Mesodermal cell (in vitro differentiated cells): ENCODE results near the gene AP2A1.
A peak's percentile ranks its signal among the peaks of the same experiment; 100 is the strongest.

ENCODE experiments used
- H3K27ac ChIP-seq: 2 replicates; pipeline ENCODE4 v1.7.0; 2013; ENCODE audit warnings: mild to moderate bottlenecking, low read depth, low read length, moderate library complexity; ENCODE audit not compliant: severe bottlenecking
- H3K36me3 ChIP-seq: 2 replicates; pipeline ENCODE4 v1.7.1; 2013; ENCODE audit warnings: mild to moderate bottlenecking, low read length, moderate library complexity; ENCODE audit not compliant: control insufficient read depth, insufficient read depth
- H3K4me1 ChIP-seq: one replicate; pipeline ENCODE4 v1.7.1; 2013; ENCODE audit warnings: mild to moderate bottlenecking, low read length; ENCODE audit not compliant: insufficient read depth, control insufficient read depth, poor library complexity, severe bottlenecking
- H3K4me3 ChIP-seq: 2 replicates; pipeline ENCODE4 v1.7.0; 2013; ENCODE audit warnings: low read length, control low read depth, mild to moderate bottlenecking; ENCODE audit not compliant: insufficient read depth, poor library complexity, severe bottlenecking; ENCODE audit errors: extremely low read depth
- H3K9me3 ChIP-seq: 2 replicates; pipeline ENCODE4 v1.7.1; 2013; ENCODE audit warnings: mild to moderate bottlenecking, low read length, moderate library complexity; ENCODE audit not compliant: control insufficient read depth
- WGBS, 2 experiments: methylation state at CpG; one replicate each; pipeline ENCODE4 v1.1.5; 2013; ENCODE audit warnings: missing lambda C conversion rate in 2 of 2; ENCODE audit not compliant: insufficient coverage in 2 of 2; 5-methylcytosine and 5-hydroxymethylcytosine counted together

AP2A1 gene

GRCh38 chr19:49766007-49766929 is 533 bp upstream of the AP2A1 start:
- peaks cover 16% of the 10 kb centered on the region for H3K36me3 ChIP-seq
- peak overlapping the region; percentile 99 for H3K27ac ChIP-seq
- H3K4me3 ChIP-seq: peak overlapping the region; percentile 31
- H3K9me3 ChIP-seq: no peaks in the 10 kb centered on the region
- 1 to 2% methylated on average over 31 to 38 of the region's 53 CpGs for WGBS, 2 experiments
- H3K4me1 ChIP-seq: peaks cover 21% of the 10 kb centered on the region

- Histone ChIP-seq H3K4me3 (peak overlapping the region; percentile 98), H3K36me3 (peaks cover 25% of the 10 kb centered on the region), H3K4me1 (peaks cover 13% of the 10 kb centered on the region), H3K9me3 (no peaks in the 10 kb centered on the region), H3K27ac (peak overlapping the region; percentile 36)
- 1 to 3% methylated on average over 9 of the region's 9 CpGs for WGBS, 2 experiments
Measured at GRCh38 chr19:49767381-49767780, 580 bp downstream of the AP2A1 start.

DNA sequence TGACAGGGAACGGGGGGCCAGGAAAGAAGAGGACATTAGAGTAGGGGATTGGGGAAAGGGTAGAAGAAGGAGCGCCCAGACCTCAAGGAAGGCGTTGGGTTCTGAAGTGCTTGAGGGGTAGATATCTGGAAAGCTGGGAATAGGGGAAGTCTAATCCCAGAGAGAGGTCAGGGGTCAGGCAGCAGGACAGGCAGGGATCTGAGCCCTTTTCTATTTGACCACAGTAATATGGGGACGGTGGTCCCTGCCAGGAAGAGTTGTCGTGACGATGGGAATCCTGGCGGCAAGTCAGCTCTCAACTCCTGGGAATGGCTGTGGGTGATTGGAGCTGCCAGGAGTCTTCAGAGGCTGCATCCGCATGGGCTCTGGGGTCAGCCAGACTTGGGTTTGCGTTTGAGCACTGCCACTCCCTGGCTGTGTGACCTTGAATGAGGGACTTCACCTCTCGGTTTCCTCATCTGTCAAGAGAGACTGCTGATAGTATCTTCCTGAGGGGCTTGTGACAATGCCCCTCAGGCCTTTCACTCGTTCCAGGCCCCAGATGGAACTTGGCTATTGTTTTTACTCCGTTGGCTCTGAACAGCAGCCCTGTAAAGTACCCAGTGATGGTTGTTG is 1.3 kb downstream of the AP2A1 start:
- Histone ChIP-seq H3K9me3 (no peaks in the 10 kb centered on the region), H3K4me3 (peak overlapping the region; percentile 98), H3K36me3 (peaks cover 28% of the 10 kb centered on the region), H3K27ac (no peak overlapping the region), H3K4me1 (peaks cover 13% of the 10 kb centered on the region)
- 78 to 81% methylated on average over 12 of the region's 12 CpGs for WGBS, 2 experiments

- no peak overlapping the region for H3K27ac ChIP-seq
- no peak overlapping the region for H3K4me3 ChIP-seq
- H3K36me3 ChIP-seq: peaks cover 44% of the 10 kb centered on the region
- H3K9me3 ChIP-seq: no peaks in the 10 kb centered on the region
- 93 to 98% methylated on average over 7 to 8 of the region's 8 CpGs for WGBS, 2 experiments
- peaks cover 13% of the 10 kb centered on the region for H3K4me1 ChIP-seq
Measured at GRCh38 chr19:49770529-49770928, 3.7 kb downstream of the AP2A1 start.

GRCh38 chr19:49771674-49772139 is 4.9 kb downstream of the AP2A1 start:
- 91 to 96% methylated on average over 10 to 13 of the region's 13 CpGs for WGBS, 2 experiments
- peaks cover 55% of the 10 kb centered on the region for H3K36me3 ChIP-seq

GRCh38 chr19:49772850-49773432 is 6.1 kb downstream of the AP2A1 start:
- no peak overlapping the region for H3K27ac ChIP-seq
- WGBS, 2 experiments: 89 to 98% methylated on average over 7 to 9 of the region's 10 CpGs
- H3K4me3 ChIP-seq: no peak overlapping the region

More at GRCh38 chr19:49771674-49772139, 4.9 kb downstream of the AP2A1 start:
- Histone ChIP-seq H3K9me3 (no peaks in the 10 kb centered on the region), H3K4me1 (peaks cover 8% of the 10 kb centered on the region), H3K27ac (no peak overlapping the region), H3K4me3 (no peak overlapping the region)

DNA sequence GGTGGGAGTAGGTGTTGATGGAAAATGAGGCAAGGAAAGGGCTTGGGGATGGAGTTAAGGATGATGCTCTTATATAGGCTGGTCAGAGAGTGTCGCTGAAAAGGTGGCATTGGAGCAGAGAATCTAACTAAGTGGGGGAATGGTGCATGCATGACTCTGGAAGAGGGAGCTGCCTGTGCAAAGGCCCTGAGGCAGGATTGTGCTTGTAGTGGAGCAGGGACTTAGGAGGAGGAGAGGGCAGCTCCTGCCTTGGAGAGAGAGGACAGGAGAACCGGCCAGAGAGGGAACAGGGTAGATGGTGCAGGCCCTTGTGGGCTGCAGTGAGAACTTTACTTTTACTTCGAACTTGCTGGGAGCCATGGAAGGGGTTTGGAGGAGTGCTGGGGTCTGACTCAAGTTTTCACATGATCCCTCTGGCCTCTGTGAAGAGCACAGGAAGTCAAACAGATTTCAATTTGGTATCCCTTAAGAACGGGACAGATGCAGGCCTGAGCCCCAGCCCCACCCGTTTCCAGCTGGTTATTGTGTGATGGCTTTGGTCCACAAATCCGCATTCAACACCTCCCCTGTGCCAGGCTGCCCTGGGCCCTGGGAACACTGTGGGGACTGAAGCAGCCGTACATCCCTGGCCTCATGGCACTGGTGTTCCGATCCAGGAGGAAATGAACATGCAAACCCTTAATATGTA is 7.0 kb downstream of the AP2A1 start:
- H3K9me3 ChIP-seq: no peaks in the 10 kb centered on the region
- no peak overlapping the region for H3K27ac ChIP-seq
- no peak overlapping the region for H3K4me3 ChIP-seq
- no peaks in the 10 kb centered on the region for H3K4me1 ChIP-seq
- peaks cover 59% of the 10 kb centered on the region for H3K36me3 ChIP-seq
- 98 to 100% methylated on average over 5 to 6 of the region's 8 CpGs for WGBS, 2 experiments

More at GRCh38 chr19:49772850-49773432, 6.1 kb downstream of the AP2A1 start:
- H3K4me1 ChIP-seq: peaks cover 4% of the 10 kb centered on the region
- no peaks in the 10 kb centered on the region for H3K9me3 ChIP-seq
- peaks cover 56% of the 10 kb centered on the region for H3K36me3 ChIP-seq

- Histone ChIP-seq H3K9me3 (no peaks in the 10 kb centered on the region), H3K4me3 (no peak overlapping the region), H3K4me1 (no peaks in the 10 kb centered on the region), H3K27ac (no peak overlapping the region), H3K36me3 (peaks cover 54% of the 10 kb centered on the region)
- WGBS, 2 experiments: 94 to 99% methylated on average over 7 of the region's 8 CpGs
Measured at GRCh38 chr19:49774969-49775368, 8.2 kb downstream of the AP2A1 start.

DNA sequence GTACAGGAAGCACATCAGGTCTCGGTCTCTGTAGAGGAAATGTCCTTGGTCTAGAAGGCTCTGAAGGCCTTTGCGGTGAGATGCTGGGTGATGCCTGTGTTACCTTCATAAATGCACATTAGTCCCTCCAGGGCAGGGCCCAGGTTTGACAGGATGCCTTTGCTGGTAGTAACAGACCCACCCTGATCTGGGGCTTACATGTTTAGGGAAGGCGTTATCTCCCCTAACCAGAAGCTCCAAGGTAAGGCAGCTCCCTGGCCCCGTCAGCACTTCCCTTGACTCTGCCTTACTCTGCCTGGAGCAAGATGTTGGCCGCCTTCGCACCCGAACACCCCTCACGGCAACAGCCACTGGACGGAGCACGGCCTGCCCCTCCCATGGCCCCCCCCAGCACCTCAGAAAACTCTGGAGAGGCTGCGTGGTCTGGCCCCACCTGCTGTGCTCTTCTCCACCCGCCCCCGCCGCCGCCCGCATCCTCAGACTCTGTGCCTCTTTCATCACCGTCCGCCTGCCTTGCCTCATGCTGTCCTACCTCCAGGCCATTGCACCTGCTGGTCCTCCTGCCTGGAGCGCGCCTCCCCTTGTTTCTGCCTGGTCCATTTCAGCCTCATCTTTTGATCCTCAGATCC is 9.1 kb downstream of the AP2A1 start:
- WGBS, 2 experiments: 93 to 96% methylated on average over 16 to 18 of the region's 20 CpGs
- H3K4me3 ChIP-seq: no peak overlapping the region

GRCh38 chr19:49776371-49776764 is 9.6 kb downstream of the AP2A1 start:
- Histone ChIP-seq H3K36me3 (peaks cover 57% of the 10 kb centered on the region), H3K27ac (no peak overlapping the region)

More for the DNA sequence above, 9.1 kb downstream of the AP2A1 start:
- peaks cover 53% of the 10 kb centered on the region for H3K36me3 ChIP-seq
- no peaks in the 10 kb centered on the region for H3K9me3 ChIP-seq
- H3K27ac ChIP-seq: no peak overlapping the region
- H3K4me1 ChIP-seq: no peaks in the 10 kb centered on the region

More at GRCh38 chr19:49776371-49776764, 9.6 kb downstream of the AP2A1 start:
- Histone ChIP-seq H3K4me1 (no peaks in the 10 kb centered on the region), H3K9me3 (no peaks in the 10 kb centered on the region), H3K4me3 (no peak overlapping the region)
- WGBS, 2 experiments: 87 to 96% methylated on average over 5 to 6 of the region's 6 CpGs
